DOHH2 (cell line): Measurements from ENCODE around the gene ST14.

ENCODE experiments used
- H3F3A ChIP-seq: fragments of 200-600 bp; sonication (generic), shearing (Covaris generic); 2 replicates; pipeline ENCODE4 v1.6.0; 2016; ENCODE audit warnings: antibody characterized with exemption, mild to moderate bottlenecking; ENCODE audit not compliant: control insufficient read depth, insufficient read depth
- H3K27ac ChIP-seq: fragments of 200-600 bp; sonication (generic); 2 replicates; pipeline ENCODE4 v1.5.1; 2014; ENCODE audit warnings: low read depth, mild to moderate bottlenecking, low read length, moderate library complexity
- H3K27me3 ChIP-seq: fragments of 200-600 bp; sonication (generic); 2 replicates; pipeline ENCODE4 v1.6.1; 2014; ENCODE audit warnings: mild to moderate bottlenecking, low read length, mixed read lengths; ENCODE audit not compliant: control insufficient read depth
- H3K36me3 ChIP-seq: fragments of 200-600 bp; sonication (generic); 2 replicates; pipeline ENCODE4 v1.6.1; 2014; ENCODE audit warnings: mild to moderate bottlenecking, low read length, moderate library complexity, mixed read lengths; ENCODE audit not compliant: control insufficient read depth
- H3K4me1 ChIP-seq: fragments of 200-600 bp; sonication (generic); 2 replicates; pipeline ENCODE4 v1.6.1; 2014; ENCODE audit warnings: mild to moderate bottlenecking, low read length, mixed read lengths; ENCODE audit not compliant: control insufficient read depth
- H3K4me2 ChIP-seq: fragments of 200-600 bp; sonication (generic); 2 replicates; pipeline ENCODE4 v1.6.0; 2014; ENCODE audit warnings: mild to moderate bottlenecking, low read length, moderate library complexity
- H3K4me3 ChIP-seq: fragments of 200-600 bp; sonication (generic); 2 replicates; pipeline ENCODE4 v1.5.1; 2014; ENCODE audit warnings: mild to moderate bottlenecking, low read length, mixed read lengths
- H3K79me2 ChIP-seq: fragments of 200-600 bp; sonication (generic); 2 replicates; pipeline ENCODE4 v1.6.1; 2014; ENCODE audit warnings: mild to moderate bottlenecking, low read length, mixed read lengths; ENCODE audit not compliant: control insufficient read depth
- H3K9me2 ChIP-seq: fragments of 200-600 bp; sonication (generic); replicated peaks from 2 replicates; pipeline ENCODE4 v1.6.1; 2014; ENCODE audit warnings: mild to moderate bottlenecking, low read length, mixed read lengths; ENCODE audit not compliant: control insufficient read depth
- H3K9me3 ChIP-seq: fragments of 200-600 bp; sonication (generic); 2 replicates; pipeline ENCODE4 v1.6.1; 2014; ENCODE audit warnings: antibody characterized with exemption, low read length, mixed read lengths; ENCODE audit not compliant: control insufficient read depth, insufficient read depth
- H4K20me1 ChIP-seq: fragments of 200-600 bp; sonication (generic); 2 replicates; pipeline ENCODE4 v1.6.0; 2014; ENCODE audit warnings: low read depth, mild to moderate bottlenecking, antibody characterized with exemption, low read length, moderate library complexity; ENCODE audit not compliant: control insufficient read depth, insufficient read depth
- EZH2phosphoT487 ChIP-seq: fragments of 200-600 bp; sonication (generic); IDR thresholded peaks from 2 replicates; pipeline ENCODE4 v1.6.1; 2017; ENCODE audit warnings: borderline replicate concordance, mild to moderate bottlenecking, antibody characterized with exemption, low read length, moderate library complexity, mixed read lengths
- TF ChIP-seq, protein P1 (sequence below): fragments of 200-600 bp; sonication (generic); IDR thresholded peaks from one replicate; pipeline ENCODE4 v1.5.1; 2014; ENCODE audit warnings: antibody characterized with exemption, mild to moderate bottlenecking, low read depth, low read length; ENCODE audit not compliant: poor library complexity, severe bottlenecking

The ST14 gene

DNA sequence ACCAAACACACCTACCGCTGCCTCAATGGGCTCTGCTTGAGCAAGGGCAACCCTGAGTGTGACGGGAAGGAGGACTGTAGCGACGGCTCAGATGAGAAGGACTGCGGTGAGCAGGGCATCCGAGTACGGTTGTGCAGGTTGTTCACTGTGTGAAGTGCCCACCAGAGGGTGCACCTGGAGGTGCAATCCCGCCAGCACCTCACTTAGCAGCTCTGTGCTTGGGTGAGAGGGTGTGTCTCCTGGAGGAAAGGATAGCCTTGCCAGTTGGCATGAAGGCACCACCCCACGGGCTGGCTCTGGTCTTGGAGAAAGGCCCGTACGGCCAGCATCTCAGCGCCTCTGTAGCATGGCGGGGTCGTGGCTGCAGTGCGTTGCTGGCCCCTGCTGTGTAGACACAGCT lies 39.4 kb downstream of the ST14 start:
- TF ChIP-seq, protein P1, sequence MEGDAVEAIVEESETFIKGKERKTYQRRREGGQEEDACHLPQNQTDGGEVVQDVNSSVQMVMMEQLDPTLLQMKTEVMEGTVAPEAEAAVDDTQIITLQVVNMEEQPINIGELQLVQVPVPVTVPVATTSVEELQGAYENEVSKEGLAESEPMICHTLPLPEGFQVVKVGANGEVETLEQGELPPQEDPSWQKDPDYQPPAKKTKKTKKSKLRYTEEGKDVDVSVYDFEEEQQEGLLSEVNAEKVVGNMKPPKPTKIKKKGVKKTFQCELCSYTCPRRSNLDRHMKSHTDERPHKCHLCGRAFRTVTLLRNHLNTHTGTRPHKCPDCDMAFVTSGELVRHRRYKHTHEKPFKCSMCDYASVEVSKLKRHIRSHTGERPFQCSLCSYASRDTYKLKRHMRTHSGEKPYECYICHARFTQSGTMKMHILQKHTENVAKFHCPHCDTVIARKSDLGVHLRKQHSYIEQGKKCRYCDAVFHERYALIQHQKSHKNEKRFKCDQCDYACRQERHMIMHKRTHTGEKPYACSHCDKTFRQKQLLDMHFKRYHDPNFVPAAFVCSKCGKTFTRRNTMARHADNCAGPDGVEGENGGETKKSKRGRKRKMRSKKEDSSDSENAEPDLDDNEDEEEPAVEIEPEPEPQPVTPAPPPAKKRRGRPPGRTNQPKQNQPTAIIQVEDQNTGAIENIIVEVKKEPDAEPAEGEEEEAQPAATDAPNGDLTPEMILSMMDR = peak; percentile 14
- no peak for TF ChIP-seq EZH2phosphoT487
- Histone ChIP-seq H3K27me3 (no peaks in the 10 kb centered on the region), H3K36me3 (peaks cover 95% of the 10 kb centered on the region), H3K4me2 (no peak overlapping the region), H3K4me3 (no peak overlapping the region), H3K9me3 (no peaks in the 10 kb centered on the region), H3K9me2 (no peaks in the 10 kb centered on the region), H3F3A (no peaks in the 10 kb centered on the region), H3K79me2 (no peaks in the 10 kb centered on the region; the same call in 1 of the 2 replicates), H3K27ac (no peak overlapping the region), H4K20me1 (no peaks in the 10 kb centered on the region), H3K4me1 (peaks cover 20% of the 10 kb centered on the region)

DNA sequence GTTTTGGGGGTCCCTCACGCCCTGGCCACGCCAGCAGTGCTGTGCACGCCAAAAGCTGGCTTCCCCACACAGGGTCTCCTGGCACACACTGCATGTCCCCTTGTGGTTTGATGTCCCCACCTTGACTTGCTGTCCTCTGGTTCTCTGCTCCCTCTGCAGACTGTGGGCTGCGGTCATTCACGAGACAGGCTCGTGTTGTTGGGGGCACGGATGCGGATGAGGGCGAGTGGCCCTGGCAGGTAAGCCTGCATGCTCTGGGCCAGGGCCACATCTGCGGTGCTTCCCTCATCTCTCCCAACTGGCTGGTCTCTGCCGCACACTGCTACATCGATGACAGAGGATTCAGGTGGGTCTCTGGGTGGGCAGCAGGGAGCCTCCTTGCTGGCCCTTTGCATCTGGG lies 40.2 kb downstream of the ST14 start:
- Histone ChIP-seq H3K4me2 (no peak overlapping the region), H3K36me3 (peaks cover 94% of the 10 kb centered on the region), H3K79me2 (no peaks in the 10 kb centered on the region; the same call in 1 of the 2 replicates), H3K4me3 (no peak overlapping the region), H3K9me2 (no peaks in the 10 kb centered on the region), H3F3A (no peaks in the 10 kb centered on the region), H4K20me1 (no peaks in the 10 kb centered on the region), H3K27ac (no peak overlapping the region), H3K27me3 (no peaks in the 10 kb centered on the region), H3K4me1 (peaks cover 20% of the 10 kb centered on the region), H3K9me3 (no peaks in the 10 kb centered on the region)
- TF ChIP-seq EZH2phosphoT487 = no peak
- TF ChIP-seq, protein P1 = no peak

DNA sequence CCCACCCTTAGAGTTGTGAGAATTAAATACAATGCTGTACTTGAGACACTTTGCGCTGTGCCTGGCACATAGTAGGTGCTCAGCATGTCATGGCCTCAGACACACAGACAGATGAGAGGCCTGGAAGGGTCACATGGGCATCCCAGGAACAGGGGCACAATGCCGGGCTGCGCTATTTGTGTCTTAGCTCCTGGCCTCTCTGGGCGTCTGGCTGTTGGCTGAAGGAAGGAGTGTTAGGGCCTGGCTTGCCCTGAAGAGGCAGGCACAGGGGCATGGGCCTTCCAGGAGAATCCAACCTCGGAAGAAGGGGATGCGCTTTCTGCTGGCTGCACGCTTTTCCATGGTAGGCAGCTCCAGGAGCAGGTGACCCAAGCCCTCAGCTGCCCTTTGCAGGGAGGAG lies 41.4 kb downstream of the ST14 start:
- H3K9me3 ChIP-seq = no peaks in the 10 kb centered on the region
- no peaks in the 10 kb centered on the region for H4K20me1 ChIP-seq
- no peak for TF ChIP-seq EZH2phosphoT487
- TF ChIP-seq, protein P1 = no peak
- no peaks in the 10 kb centered on the region for H3K27me3 ChIP-seq
- H3K9me2 ChIP-seq = no peaks in the 10 kb centered on the region
- no peak overlapping the region for H3K4me2 ChIP-seq
- no peak overlapping the region for H3K27ac ChIP-seq
- H3K4me3 ChIP-seq = no peak overlapping the region
- H3F3A ChIP-seq = no peaks in the 10 kb centered on the region
- H3K36me3 ChIP-seq = peaks cover 96% of the 10 kb centered on the region
- no peaks in the 10 kb centered on the region; the same call in 1 of the 2 replicates for H3K79me2 ChIP-seq
- H3K4me1 ChIP-seq = peaks cover 20% of the 10 kb centered on the region
